ENCODE results near the gene COMTD1. TPM values are rescaled to one million over a fixed set of nuclear protein-coding genes. Genes with fewer than 3 reads are reported as not detected.
A peak's percentile ranks its signal among the peaks of the same experiment; 100 is the strongest.

COMTD1 gene
- total RNA-seq, 1 donor from 2014 or later, result 15.7 TPM

GRCh38 chr10:75265856-75266255 is 30.1 kb upstream of the COMTD1 start:
- no peak for TF ChIP-seq CTCF (IDR thresholded peaks at IDR 0.05)
- no peaks in the 10 kb centered on the region for H3K36me3 Mint-ChIP-seq (ENCODE audit: low read depth)
- DNase-seq (ENCODE audit: low spot score), result peak; percentile 40
- no peaks in the 10 kb centered on the region for H3K9me3 Mint-ChIP-seq (ENCODE audit: low read depth)
- no peak overlapping the region for H3K4me3 Mint-ChIP-seq (ENCODE audit: unreplicated experiment)
- peaks cover 4% of the 10 kb centered on the region for H3K27me3 Mint-ChIP-seq (ENCODE audit: low read depth)
- H3K27ac Mint-ChIP-seq (ENCODE audit: unreplicated experiment), result no peak overlapping the region
- peaks cover 7% of the 10 kb centered on the region for H3K4me1 Mint-ChIP-seq (ENCODE audit: low read depth)

GRCh38 chr10:75263806-75264205 is 28.0 kb upstream of the COMTD1 start:
- peaks cover 4% of the 10 kb centered on the region for H3K27me3 Mint-ChIP-seq (ENCODE audit: low read depth)
- no peaks in the 10 kb centered on the region for H3K36me3 Mint-ChIP-seq (ENCODE audit: low read depth)
- TF ChIP-seq CTCF (IDR thresholded peaks at IDR 0.05), result no peak
- no peaks in the 10 kb centered on the region for H3K9me3 Mint-ChIP-seq (ENCODE audit: low read depth)
- peak; percentile 48 for DNase-seq (ENCODE audit: low spot score)
- H3K4me3 Mint-ChIP-seq (ENCODE audit: unreplicated experiment), result no peak overlapping the region
- H3K27ac Mint-ChIP-seq (ENCODE audit: unreplicated experiment), result no peak overlapping the region
- peaks cover 7% of the 10 kb centered on the region for H3K4me1 Mint-ChIP-seq (ENCODE audit: low read depth)

DNA sequence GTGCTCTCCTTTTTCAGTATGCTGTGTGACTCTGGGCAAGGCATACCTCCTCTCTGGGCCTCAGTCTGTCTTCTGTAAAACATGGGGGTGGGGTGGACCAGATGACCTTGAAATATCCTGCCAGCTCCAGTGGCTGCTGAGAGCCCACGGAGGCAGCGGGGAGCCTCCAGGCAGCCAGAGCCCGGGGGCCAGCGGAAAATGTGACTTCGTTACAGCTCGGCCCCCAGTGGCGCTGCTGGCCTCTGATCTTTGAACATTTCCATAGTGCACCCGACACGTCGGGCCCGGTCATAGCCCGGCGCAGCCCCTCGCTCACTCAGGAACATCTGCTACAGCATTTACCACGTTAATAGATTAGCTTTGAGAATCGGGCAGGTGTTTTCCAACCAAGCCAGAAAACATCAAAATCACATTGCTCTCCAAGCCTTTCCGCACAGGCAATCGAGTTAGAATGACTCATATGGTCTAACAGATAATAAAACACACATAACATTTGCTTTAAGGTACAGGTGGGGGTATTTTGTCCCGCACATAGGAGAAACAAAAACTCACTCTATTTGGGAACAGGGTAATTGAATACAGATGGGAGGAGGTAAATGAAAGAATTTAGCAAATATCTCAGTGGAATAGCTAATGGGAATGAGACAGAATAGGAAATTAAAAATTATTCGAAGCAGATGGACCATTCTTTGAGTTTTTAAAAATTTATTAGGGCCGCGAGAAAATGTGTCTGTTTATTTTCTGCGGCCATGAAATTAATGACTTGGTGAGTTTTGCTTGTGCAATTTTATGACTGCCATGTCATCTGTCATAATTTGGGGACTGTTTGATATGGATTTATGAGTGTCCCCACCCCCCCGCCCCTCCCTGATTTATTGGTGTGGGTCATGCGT is 26.3 kb upstream of the COMTD1 start:
- peak; percentile 34 for DNase-seq (ENCODE audit: low spot score)
- peaks cover 4% of the 10 kb centered on the region for H3K27me3 Mint-ChIP-seq (ENCODE audit: low read depth)
- TF ChIP-seq CTCF (IDR thresholded peaks at IDR 0.05), result no peak
- peaks cover 7% of the 10 kb centered on the region for H3K4me1 Mint-ChIP-seq (ENCODE audit: low read depth)
- H3K4me3 Mint-ChIP-seq (ENCODE audit: unreplicated experiment), result no peak overlapping the region
- H3K9me3 Mint-ChIP-seq (ENCODE audit: low read depth), result no peaks in the 10 kb centered on the region
- H3K36me3 Mint-ChIP-seq (ENCODE audit: low read depth), result no peaks in the 10 kb centered on the region
- H3K27ac Mint-ChIP-seq (ENCODE audit: unreplicated experiment), result no peak overlapping the region

GRCh38 chr10:75260990-75261389 is 25.2 kb upstream of the COMTD1 start:
- H3K27me3 Mint-ChIP-seq (ENCODE audit: low read depth), result peaks cover 4% of the 10 kb centered on the region
- no peak overlapping the region for H3K4me3 Mint-ChIP-seq (ENCODE audit: unreplicated experiment)
- H3K36me3 Mint-ChIP-seq (ENCODE audit: low read depth), result no peaks in the 10 kb centered on the region
- H3K9me3 Mint-ChIP-seq (ENCODE audit: low read depth), result no peaks in the 10 kb centered on the region
- peaks cover 7% of the 10 kb centered on the region for H3K4me1 Mint-ChIP-seq (ENCODE audit: low read depth)
- TF ChIP-seq CTCF (IDR thresholded peaks at IDR 0.05), result no peak
- H3K27ac Mint-ChIP-seq (ENCODE audit: unreplicated experiment), result no peak overlapping the region
- DNase-seq (ENCODE audit: low spot score), result no peak

DNA sequence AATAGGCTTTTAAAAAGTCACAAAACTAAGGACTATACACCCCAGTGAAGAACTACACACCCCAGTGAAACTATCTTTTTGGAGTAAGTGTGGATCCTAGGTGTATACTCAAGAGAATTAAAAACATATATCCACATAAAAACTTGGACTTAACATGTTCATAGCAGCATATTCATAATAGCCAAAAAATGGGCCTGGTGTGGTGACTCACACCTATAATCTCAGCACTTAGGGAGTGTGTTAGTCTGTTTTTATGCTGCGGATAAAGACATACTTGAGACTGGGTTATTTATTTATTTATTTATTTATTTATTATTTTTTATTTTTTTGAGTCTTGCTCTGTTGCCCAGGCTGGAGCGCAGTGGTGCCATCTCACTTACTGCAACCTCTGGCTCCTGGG is 19.0 kb upstream of the COMTD1 start:
- peaks cover 20% of the 10 kb centered on the region for H3K9me3 Mint-ChIP-seq (ENCODE audit: low read depth)
- TF ChIP-seq CTCF (IDR thresholded peaks at IDR 0.05), result no peak
- no peak overlapping the region for H3K4me3 Mint-ChIP-seq (ENCODE audit: unreplicated experiment)
- no peaks in the 10 kb centered on the region for H3K27me3 Mint-ChIP-seq (ENCODE audit: low read depth)
- no peaks in the 10 kb centered on the region for H3K4me1 Mint-ChIP-seq (ENCODE audit: low read depth)
- peaks cover 6% of the 10 kb centered on the region for H3K36me3 Mint-ChIP-seq (ENCODE audit: low read depth)
- no peak for DNase-seq (ENCODE audit: low spot score)
- H3K27ac Mint-ChIP-seq (ENCODE audit: unreplicated experiment), result no peak overlapping the region

Data from chondrocyte (in vitro differentiated cells).